T-helper 22 cell (primary cell): ENCODE data around the gene USP6.
"Not testable (repeated sequence)": the region's sequence is repeated elsewhere in the genome, so short reads cannot be mapped to it uniquely, and the experiment has no call there.

ENCODE experiments used
- DNase-seq: peaks from one replicate; pipeline ENCODE4 v3.0.0-alpha.2; 2020; ENCODE audit warnings: low read depth

USP6 gene

DNA sequence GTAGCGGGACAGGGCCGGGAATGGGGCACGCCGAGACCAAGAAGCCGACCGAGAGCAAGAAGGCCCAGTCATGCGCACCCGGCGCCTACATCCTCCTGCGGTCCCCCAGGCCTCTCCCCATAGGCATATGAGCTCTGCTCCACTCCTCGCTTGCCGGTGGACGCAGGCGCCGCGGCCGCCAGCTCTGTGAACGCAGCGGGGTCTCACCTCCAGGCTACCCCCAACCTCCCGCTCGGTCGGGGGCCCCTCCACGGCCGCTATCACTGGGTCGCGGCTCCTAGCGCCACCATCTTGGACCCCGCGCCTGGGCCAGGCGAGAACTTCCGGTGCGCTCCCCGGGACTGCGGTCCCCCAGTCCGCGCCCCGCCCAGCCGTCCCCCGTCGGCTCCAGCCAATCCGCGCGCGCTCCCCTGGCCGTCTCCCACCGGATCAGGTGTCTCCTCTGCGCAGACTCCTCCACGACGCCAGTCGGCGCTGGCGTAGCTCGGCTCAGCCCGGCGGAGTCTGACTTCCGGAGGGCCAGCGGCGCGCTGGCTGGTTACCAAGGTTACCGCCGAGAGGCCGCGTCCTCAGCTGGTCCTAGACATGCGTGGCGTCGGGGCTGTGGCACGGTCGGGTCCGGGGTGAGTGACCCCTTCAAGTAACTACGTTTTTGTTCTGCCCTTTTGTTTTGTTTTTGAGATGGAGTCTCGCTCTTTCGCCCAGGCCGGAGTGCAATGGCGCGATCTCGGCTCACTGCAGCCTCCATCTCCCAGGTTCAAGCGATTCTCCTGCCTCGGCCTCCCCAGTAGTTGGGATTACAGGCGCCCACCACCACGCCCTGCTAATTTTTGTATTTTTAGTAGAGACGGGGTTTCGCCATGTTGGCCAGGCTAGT, 75.9 kb downstream of the USP6 start, which contains the start of gene ZNF594:
Gene ZNF594 (minus strand): TSS at position 328 of the 877 bp plus-strand sequence. CDS start 7,612 bp downstream, outside the sequence.
- peak; percentile 93 for DNase-seq

DNA sequence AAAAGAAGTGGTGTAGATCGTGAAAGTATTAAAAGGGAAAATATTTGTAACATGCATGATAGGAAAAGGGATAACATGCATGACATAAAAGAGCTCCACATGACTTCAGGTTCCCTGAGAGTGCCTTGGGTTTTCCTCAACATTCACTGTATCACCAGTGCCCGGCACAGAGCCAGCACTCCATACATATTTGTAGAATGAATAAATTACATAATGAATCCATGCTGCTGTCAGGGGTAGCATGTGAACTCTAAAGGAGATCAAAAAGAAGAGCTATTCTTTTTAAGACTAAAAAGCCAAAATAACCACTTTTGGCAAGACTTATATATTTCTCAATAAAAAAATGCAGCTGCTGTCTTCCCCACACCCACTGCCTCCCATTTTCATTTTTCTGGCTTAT, 78.5 kb downstream of the USP6 start:
- DNase-seq: no peak

DNA sequence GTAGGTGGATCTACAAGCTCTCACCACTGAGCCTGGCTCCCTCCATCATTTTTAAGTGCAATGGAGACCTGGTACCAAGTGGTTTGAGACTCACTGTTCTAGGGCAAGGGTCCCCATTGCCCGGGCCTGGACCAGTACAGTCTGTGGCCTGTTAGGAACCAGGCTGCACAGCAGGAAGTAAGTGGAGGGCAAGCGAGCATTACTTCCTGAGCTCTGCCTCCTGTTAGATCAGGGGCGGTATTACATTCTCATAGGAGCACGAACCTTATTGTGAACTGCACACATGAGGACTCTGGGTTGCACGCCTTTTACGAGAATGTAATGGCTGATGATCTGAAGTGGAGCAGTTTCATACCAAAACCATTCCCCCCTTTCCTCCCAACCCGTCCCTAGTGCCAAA, 82.6 kb downstream of the USP6 start:
- DNase-seq: no peak

DNA sequence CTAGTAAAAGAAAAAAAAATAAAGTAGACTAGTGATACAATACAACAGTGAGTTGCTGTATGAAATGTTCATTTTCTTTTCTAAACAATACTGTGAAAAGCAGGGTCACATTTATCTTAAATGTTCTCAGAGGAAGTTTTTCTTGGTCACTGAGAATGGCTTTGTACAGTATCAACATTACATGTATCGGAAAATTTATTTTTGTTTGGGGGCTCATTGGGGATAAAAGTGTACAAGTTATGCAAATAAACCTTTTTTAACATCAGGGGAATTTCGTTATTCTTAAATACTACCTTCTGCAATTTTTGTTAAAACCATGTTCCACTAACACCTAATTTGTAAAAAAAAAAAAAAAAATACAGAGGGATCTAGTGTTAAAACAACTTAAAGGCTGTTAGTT, 84.5 kb downstream of the USP6 start:
- no peak for DNase-seq

DNA sequence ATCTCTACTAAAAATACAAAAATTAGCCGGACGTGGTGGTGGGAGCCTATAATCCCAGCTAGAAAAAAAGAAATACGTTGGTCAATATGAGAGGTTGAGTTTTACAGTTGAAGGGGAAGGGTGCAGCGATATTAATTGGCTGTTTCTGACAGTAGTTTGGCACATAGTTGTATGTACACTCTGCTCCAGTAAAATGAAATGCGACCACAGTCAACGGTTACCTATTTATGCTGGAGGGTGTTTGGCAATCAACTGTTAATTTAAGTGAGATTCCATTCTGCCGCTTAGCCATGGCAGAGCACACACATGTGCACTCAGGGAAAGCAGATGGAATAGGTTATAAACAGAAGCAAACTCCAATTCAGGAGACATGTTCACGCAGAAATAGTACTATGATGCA, 85.2 kb downstream of the USP6 start:
- no peak for DNase-seq

DNA sequence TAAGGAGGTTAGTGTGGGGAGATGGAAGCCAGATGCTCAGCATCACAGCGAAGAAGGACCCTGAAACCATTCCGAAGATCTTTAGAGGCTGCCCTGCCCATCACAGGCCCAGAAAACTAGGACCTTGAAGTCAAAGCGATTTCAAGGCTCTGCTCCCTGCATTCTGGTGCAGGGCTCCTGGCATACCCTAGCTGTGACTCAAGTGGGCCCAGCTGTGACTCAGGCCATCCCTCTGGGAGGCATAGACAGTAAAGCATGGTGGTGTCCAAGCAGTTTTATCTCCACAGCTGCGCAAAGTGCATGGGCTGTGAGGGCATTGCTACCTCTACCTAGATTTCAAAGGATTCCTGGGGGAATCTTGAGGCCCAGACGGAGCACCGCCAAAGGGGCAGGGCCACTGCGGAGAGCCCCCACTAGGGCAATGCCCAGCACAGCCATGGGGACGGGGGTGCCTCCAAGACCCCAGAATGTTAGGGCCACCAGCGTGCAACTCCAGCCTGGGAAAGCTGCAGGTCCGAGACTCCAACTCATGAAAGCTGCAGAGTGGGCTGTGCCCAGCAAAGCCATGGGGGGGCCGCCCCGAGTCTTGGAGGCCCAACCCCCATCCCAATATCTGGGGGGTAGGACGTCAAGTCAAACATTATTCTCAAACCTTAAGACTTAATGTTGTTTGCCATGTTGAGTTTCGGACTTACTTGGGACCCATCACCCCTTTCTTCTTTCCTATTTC, 87.5 kb downstream of the USP6 start:
- no peak for DNase-seq

DNA sequence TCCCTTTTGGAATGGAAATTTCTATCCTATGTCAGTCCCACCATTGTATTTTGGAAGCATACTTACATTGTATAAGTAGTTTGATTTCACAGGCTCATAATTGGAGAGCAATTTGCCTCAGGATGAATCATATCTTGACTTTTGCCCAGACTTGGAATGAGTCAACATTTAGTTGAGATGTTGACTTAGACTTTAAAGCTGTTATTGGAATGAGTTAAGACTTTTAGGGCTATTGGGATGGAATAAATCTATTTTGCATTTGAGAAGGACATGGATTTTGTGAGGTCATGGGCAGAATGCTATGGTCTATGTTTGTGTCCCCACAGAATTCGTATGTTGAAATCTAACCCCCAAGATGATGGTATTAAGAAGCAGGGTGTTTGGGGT, 88.1 kb downstream of the USP6 start:
- DNase-seq: no peak

DNA sequence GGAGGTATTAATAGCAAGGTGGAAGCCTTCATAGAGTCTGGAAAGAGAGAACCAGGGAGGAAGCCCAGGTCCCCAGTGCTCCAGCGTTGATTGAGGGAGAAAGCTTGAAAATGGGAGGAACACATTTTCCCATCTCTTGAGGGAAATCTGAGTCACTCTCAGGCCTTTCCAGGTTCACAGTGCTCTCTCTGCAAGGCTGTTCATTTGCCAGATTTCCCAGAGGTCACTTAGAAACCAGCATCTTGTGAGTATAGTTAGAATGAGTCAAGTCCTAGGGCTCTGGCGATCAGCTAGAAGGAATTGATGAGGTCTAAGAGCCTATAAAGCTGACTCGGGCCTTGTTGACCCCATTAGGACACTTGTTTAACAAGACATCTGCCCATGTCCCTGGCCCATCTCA, 93.6 kb downstream of the USP6 start:
- no peak for DNase-seq

DNA sequence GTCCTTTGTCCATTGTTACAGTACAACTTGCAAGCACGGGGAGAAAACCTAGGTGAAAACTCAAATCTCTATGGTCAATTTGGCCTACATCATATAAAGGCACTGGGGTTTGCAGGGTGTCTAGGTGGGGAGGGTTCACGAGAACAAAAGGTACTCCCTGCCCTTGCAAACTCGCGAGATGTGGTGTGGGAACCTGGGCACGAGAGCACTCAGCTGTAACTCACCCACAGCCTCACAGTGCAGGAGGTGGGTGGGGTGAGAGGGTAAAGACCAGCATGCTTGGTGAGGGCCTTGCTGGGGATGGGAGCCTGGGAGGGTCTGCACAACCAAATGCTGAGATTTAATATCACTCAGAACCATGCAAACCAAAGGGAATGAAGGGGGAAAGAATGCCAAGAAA, 94.3 kb downstream of the USP6 start:
- DNase-seq: no peak

DNA sequence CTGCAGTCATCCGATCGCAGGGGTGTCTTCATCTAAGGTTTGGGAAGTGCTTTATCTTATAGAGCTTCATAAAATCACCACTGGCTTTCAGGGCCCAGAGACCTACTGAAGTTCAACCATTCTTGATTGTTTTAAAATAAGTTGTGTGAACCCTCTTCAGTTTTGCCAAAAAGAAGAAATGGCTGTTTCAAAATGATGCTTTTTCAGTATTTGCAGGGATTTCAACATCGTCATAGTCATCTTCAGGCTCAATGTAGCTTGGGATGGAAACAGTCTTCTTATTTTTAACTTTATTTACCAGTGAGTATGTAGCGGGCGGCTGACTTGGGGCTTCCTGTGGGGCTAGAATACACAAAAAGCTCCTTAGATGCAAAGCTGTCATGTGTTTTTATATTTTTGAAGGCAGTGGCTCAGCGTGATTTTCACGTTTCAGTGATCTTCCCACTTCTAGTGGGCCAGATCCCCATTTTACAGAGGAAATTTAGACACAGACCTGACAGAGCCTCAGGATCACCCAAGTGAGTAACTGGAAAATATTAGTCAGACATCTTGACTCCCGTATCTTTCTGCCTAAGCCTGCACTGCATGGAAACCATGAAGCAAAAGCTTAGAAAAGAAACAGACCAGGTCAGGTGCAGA, 94.9 kb downstream of the USP6 start:
- DNase-seq: no peak

DNA sequence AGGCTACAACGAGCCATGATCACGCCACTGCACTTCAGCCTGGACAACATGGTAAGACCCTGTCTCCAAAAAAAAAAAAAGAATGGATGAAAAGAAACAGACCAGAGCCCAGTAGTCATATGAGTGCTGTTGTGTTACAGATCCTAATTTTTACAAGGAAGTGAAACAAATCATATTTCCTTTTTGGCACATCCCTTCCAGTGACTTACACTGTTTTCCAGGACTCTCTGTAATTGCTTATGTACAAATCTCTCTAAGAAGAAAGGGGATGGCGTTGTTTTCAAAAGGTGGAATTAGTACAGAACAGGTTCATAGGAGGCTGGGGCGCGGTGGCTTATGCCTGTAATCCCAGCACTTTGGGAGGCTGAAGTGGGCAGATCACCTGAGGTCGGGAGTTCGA, 95.6 kb downstream of the USP6 start:
- no peak for DNase-seq

DNA sequence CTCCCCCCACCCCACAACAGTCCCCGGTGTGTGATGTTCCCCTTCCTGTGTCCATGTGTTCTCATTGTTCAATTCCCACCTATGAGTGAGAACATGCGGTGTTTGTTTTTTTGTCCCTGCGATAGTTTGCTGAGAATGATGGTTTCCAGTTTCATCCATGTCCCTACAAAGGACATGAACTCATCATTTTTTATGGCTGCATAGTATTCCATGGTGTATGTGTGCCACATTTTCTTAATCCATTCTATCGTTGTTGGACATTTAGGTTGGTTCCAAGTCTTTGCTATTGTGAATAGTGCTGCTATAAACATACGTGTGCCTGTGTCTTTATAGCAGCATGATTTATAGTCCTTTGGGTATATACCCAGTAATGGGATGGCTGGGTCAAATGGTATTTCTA, 101.7 kb downstream of the USP6 start:
- not testable (repeated sequence) for DNase-seq

DNA sequence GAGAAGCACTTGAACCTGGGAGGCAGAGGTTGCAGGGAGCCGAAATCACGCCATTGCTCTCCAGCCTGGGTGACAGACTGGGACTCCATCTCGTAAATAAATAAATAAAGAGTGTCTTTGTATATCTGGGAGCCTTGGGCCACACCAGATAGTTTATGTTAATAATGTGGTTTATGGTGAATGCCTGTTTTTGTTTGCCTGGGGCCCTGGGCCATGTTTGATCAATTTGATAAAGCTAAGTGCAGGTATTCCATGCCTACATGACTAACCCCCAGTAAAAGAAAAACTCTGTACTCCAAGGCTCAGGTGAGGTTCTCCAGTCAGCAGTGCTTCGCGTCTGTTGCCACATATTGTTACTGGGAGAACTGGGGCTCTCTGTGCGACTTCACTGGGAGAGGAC, 103.7 kb downstream of the USP6 start:
- no peak for DNase-seq

DNA sequence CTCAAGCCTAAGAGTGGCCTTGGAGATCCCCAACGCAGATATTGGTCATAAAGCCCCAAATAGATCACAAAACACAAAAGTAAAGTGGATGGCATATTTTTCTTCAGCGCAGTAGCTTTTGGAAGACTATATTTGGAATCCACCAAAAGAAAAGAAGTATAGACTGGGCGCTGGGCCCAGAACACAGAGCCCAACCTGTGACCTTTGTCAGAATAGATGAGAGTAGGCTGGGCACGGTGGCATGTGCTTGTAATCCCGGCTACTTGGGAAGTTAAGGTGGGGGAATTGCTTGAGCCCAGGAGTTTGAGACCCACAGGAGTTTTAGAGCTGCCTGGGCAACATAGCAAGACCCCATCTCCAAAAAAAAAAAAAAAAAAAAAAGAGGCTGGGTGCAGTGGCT, 104.2 kb downstream of the USP6 start:
- no peak for DNase-seq

DNA sequence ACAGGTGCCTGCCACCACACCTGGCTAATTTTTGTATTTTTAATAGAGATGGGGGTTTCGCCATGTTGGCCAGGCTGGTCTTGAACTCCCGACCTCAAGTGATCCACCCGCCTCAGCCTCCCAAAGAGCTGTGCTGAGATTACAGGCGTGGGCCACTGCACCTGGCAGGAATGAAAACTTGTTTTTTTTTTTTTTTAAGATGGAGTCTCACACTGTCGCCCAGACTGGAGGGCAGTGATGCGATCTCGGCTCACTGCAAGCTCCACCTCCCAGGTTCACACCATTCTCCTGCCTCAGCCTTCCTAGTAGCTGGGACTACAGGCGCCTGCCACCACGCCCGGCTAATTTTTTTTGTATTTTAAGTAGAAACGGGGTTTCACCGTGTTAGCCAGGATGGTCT, 106.1 kb downstream of the USP6 start:
- DNase-seq: not testable (repeated sequence)
